Epithelial cell of proximal tubule (primary cell): Measurements from ENCODE around the gene SCGB1D1. TPM values are rescaled to one million over a fixed set of nuclear protein-coding genes. Genes with fewer than 3 reads are reported as not detected.

ENCODE experiments used
- DNase-seq: peaks from one replicate; pipeline ENCODE4 v3.0.0-alpha.2; 2011; ENCODE audit warnings: low read depth
- H3K4me3 ChIP-seq: 2 replicates; pipeline ENCODE4 v1.5.1; 2011; ENCODE audit warnings: low read depth, mild to moderate bottlenecking, low read length
- total RNA-seq: library from RNA; depleted of rRNA; stranded (reverse); fragments of >200 nt; gene quantifications from 2 replicates; pipeline ENCODE4 v1.2.3, GENCODE V29; 2015
- TF ChIP-seq, protein P1 (sequence below): conservative IDR thresholded peaks from 2 replicates; pipeline ENCODE4 v1.5.1; 2012; ENCODE audit warnings: low read depth, mild to moderate bottlenecking, low read length

Gene SCGB1D1
- total RNA-seq, 1 donor from 2014 or later, result not detected

DNA sequence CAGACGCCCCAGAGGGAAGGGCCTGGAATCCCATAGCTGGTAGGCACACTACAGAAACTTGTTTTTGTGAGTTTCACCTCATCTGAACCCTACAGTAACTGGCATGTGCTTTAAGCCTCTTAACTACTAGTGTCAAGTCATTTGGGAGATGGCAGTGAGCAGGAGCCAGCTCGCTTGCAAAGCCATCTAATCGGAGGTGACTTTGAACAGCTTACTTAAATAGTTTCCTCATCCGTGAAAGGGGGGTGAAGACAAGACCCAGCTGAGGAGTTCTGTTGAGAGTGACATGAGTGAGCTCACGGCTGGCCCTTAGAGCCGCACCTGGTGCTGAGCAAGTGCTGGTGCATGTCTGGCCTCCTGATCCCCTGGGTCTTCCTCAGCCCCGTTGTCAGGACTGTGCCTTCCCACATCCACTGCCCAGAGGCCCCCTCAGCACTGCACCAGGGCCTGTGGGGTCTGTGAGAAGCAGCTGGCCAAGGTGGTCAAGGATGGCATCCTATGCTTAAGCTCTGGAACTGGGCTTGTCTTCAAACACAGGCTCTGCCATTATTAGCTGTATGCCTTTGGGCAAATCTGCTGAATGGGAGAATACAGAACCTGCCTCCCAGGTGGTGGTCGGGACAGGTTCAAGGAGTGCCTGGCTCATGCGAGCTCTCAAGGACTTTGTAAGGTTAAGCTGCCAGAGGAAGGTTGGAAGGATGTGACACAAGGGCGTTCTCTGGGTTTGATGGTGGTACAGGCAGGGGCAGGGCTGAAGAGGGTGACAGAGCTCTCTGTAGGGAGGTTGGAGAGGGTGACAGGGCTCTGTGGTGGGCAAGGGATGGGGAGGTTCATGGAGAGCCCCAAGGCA lies 38.9 kb upstream of the SCGB1D1 start:
- TF ChIP-seq, protein P1, sequence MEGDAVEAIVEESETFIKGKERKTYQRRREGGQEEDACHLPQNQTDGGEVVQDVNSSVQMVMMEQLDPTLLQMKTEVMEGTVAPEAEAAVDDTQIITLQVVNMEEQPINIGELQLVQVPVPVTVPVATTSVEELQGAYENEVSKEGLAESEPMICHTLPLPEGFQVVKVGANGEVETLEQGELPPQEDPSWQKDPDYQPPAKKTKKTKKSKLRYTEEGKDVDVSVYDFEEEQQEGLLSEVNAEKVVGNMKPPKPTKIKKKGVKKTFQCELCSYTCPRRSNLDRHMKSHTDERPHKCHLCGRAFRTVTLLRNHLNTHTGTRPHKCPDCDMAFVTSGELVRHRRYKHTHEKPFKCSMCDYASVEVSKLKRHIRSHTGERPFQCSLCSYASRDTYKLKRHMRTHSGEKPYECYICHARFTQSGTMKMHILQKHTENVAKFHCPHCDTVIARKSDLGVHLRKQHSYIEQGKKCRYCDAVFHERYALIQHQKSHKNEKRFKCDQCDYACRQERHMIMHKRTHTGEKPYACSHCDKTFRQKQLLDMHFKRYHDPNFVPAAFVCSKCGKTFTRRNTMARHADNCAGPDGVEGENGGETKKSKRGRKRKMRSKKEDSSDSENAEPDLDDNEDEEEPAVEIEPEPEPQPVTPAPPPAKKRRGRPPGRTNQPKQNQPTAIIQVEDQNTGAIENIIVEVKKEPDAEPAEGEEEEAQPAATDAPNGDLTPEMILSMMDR, result no peak
- DNase-seq, result no peak
- no peak overlapping the region for H3K4me3 ChIP-seq

DNA sequence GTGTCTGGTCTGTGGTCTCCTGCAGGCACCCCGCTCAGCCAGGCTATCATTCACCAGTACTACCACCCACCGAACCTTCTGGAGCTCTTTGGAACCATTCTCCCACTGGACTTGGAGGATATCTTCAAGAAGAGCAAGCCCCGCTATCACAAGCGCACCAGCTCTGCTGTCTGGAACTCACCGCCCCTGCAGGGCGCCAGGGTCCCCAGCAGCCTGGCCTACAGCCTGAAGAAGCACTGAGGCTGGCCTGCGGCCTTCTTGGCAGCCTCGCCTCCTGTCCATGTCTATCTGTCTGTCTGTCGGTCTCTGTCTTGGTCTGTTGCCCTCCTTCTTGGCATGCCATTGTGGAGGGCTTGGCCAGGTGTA lies 38.3 kb upstream of the SCGB1D1 start:
- TF ChIP-seq, protein P1, result no peak
- no peak for DNase-seq
- no peak overlapping the region for H3K4me3 ChIP-seq

DNA sequence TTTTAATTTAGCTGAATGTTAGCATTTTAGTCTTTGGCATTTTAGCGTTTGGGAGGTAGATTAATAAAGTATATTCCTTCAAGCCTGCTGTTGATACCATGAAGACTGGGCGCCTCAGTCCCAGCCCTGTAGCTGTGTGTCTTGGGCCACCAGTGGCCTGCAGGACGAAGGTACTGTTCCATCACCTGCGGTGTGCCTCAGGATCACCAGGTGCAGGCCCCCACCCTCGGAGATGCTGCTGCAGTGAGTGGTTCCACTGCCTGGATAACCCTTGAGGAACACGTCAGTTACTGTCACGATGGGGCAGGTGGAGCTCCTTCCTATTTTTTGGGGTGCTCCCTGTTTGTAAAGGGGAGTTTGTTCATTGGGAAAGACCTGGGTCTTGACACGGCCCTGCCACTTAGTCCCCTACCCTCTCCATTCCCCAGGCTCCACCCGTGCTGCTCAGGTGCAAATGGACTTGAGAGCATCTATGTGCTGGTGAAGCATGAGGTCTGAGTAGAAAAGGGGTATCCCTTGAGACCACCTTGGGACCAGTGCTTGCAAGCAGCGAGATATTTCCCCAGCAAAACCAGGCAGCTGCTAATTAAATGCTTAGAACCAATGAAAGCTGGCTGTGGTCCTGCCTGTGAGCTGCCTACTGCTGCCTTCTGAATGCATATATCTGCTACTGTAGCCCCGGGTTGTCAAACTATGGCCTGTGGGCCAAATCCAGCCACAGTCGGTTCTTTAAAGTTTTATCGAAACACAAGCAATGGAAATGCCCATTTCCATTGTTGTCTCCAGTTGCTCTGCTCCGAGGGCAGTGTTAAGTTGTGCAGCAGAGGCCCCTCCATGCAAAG lies 37.5 kb upstream of the SCGB1D1 start:
- no peak for DNase-seq
- TF ChIP-seq, protein P1, result no peak
- no peak overlapping the region for H3K4me3 ChIP-seq

DNA sequence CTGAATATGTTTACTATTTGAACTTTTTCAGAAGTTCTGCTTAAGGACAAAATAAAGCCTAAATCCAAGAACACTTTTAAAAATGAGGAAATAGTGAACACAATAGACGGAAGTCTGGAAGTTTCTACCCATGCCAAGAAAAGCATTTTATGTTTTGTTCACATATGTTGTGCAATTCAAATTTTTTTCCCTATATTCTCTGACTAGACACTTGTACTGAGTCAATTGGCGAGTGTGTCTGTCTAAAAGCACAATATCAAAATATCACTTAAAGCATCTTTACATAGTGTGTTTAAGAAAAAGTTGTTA lies 37.0 kb upstream of the SCGB1D1 start:
- no peak overlapping the region for H3K4me3 ChIP-seq
- TF ChIP-seq, protein P1, result no peak
- no peak for DNase-seq

DNA sequence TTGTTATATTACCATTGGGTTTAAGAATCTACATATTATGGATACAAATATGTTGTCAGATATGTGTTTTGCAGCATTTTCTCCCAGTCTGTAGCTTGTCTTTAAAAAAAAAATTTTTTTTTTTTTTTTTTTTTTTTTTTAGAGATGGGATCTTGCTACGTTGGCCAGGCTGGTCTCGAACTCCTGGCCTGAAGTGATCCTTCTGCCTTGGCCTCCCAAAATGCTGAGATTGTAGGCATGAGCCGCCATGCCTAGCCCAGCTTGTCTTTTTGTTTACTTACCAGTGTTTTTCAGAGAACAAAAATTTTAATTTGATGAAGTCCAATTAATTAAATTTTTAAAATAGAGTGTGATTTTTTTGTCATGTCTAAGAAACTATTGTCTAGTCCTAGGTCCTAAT lies 36.4 kb upstream of the SCGB1D1 start:
- no peak for DNase-seq
- TF ChIP-seq, protein P1, result no peak
- no peak overlapping the region for H3K4me3 ChIP-seq

DNA sequence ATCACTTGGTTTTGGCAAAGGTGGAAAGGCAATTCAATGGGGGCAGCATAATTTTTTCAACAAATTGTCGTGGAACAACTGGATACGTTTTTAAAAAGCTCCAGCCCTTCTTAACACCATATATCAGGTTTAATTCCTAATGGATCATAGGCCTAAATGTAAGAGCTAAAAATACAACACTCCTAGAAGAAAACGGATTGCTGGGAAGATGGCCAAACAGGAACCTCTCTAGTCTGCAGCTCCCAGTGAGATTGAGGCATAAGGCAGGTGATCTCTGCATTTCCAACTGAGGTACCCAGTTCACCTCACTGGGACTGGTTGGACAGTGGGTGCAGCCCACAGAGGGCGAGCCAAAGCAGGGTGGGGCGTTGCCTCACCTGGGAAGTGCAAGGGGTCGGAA lies 32.4 kb upstream of the SCGB1D1 start:
- H3K4me3 ChIP-seq, result no peak overlapping the region
- TF ChIP-seq, protein P1, result no peak
- DNase-seq, result no peak

DNA sequence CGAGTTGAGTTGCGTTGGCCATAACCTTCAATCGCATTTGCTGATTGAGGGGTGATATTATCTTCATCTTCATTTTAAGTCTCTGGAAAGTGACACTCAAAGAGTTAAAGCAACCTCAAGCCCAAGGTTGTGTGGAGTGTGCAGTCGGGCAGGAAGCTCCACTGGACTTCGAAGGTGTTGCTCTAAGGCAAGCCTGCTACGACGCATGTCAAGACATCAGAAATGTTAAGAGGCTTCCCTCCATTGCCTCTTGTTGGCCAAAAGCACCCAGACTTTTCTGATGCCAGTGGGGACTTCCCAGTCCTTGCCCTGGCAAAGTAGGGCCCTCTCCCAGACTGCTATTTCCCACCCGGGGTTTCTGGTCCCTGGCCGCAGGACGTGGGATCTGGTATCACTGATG lies 23.6 kb upstream of the SCGB1D1 start:
- DNase-seq, result no peak
- TF ChIP-seq, protein P1, result no peak
- no peak overlapping the region for H3K4me3 ChIP-seq
